ENCODE results near the gene GSTO2. TPM values are rescaled to one million over a fixed set of nuclear protein-coding genes. Genes with fewer than 3 reads are reported as not detected.
"Not testable (repeated sequence)": the region's sequence is repeated elsewhere in the genome, so short reads cannot be mapped to it uniquely, and the experiment has no call there.

Gene GSTO2
- total RNA-seq, 1 donor from 2014 or later, result 24.0 TPM

- no peaks in the 10 kb centered on the region for H3K36me3 ChIP-seq (ENCODE audit: control insufficient read depth, insufficient read depth, low read length)
- H3K4me3 ChIP-seq (ENCODE audit: low read depth, low read length), result peak overlapping the region; percentile 78
- DNase-seq (ENCODE audit: low read depth), result no peak
- TF ChIP-seq, protein P1, sequence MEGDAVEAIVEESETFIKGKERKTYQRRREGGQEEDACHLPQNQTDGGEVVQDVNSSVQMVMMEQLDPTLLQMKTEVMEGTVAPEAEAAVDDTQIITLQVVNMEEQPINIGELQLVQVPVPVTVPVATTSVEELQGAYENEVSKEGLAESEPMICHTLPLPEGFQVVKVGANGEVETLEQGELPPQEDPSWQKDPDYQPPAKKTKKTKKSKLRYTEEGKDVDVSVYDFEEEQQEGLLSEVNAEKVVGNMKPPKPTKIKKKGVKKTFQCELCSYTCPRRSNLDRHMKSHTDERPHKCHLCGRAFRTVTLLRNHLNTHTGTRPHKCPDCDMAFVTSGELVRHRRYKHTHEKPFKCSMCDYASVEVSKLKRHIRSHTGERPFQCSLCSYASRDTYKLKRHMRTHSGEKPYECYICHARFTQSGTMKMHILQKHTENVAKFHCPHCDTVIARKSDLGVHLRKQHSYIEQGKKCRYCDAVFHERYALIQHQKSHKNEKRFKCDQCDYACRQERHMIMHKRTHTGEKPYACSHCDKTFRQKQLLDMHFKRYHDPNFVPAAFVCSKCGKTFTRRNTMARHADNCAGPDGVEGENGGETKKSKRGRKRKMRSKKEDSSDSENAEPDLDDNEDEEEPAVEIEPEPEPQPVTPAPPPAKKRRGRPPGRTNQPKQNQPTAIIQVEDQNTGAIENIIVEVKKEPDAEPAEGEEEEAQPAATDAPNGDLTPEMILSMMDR (IDR thresholded peaks at IDR 0.05; ENCODE audit: insufficient read depth, low read length, poor library complexity, severe bottlenecking), result no peak
- no peaks in the 10 kb centered on the region for H3K27me3 ChIP-seq (ENCODE audit: control insufficient read depth, insufficient read depth, low read length)
These were observed 36.3 kb upstream of the GSTO2 start for GRCh38 chr10:104232613-104233102.

- no peaks in the 10 kb centered on the region for H3K27me3 ChIP-seq (ENCODE audit: control insufficient read depth, insufficient read depth, low read length)
- no peaks in the 10 kb centered on the region for H3K36me3 ChIP-seq (ENCODE audit: control insufficient read depth, insufficient read depth, low read length)
- TF ChIP-seq, protein P1 (IDR thresholded peaks at IDR 0.05; ENCODE audit: insufficient read depth, low read length, poor library complexity, severe bottlenecking), result no peak
- H3K4me3 ChIP-seq (ENCODE audit: low read depth, low read length), result no peak overlapping the region
- DNase-seq (ENCODE audit: low read depth), result no peak
These were observed 35.2 kb upstream of the GSTO2 start for GRCh38 chr10:104233817-104234216.

DNA sequence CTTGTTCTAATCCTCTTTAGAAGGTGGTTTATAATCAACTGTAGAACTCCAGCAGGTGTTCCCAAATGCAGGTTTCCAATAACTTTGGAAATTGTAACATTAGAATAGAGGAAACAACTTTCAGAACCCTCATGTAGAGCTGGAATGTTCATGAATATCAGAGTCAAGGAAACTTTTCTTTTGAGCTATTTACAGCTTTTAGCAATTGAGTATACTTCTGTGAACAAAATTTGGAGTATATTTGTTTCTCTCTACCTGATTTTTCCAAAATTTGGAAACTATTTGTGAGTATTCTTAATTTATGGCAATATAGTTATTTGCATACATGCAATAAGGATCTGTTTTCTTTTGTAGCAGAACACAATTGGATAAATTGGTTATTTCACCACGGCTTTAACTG, 34.0 kb upstream of the GSTO2 start:
- Histone ChIP-seq H3K4me3 (ENCODE audit: low read depth, low read length) (no peak overlapping the region), H3K36me3 (ENCODE audit: control insufficient read depth, insufficient read depth, low read length) (no peaks in the 10 kb centered on the region), H3K27me3 (ENCODE audit: control insufficient read depth, insufficient read depth, low read length) (no peaks in the 10 kb centered on the region)
- TF ChIP-seq, protein P1 (IDR thresholded peaks at IDR 0.05; ENCODE audit: insufficient read depth, low read length, poor library complexity, severe bottlenecking), result no peak
- DNase-seq (ENCODE audit: low read depth), result no peak

DNA sequence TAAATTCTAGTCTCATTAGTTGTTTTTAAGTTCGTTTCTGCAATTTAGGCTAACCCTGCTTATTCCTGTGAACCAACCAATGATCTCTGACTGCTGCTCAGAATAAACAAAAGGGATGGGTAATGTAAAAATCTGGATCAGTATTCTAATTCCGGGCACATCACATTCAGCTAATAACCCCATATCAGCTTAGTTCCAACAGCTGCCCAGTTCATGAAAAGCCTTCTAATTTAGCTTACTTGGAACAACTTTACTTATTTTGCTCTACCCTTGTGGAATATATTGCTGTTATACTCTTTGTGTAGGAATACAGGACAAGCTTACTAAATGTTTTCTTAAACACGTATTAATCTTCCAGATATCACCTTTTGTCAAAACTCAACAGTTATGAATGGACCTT, 33.2 kb upstream of the GSTO2 start:
- no peaks in the 10 kb centered on the region for H3K27me3 ChIP-seq (ENCODE audit: control insufficient read depth, insufficient read depth, low read length)
- DNase-seq (ENCODE audit: low read depth), result no peak
- H3K36me3 ChIP-seq (ENCODE audit: control insufficient read depth, insufficient read depth, low read length), result no peaks in the 10 kb centered on the region
- H3K4me3 ChIP-seq (ENCODE audit: low read depth, low read length), result no peak overlapping the region
- TF ChIP-seq, protein P1 (IDR thresholded peaks at IDR 0.05; ENCODE audit: insufficient read depth, low read length, poor library complexity, severe bottlenecking), result no peak

GRCh38 chr10:104240078-104240477, 28.9 kb upstream of the GSTO2 start:
- TF ChIP-seq, protein P1 (IDR thresholded peaks at IDR 0.05; ENCODE audit: insufficient read depth, low read length, poor library complexity, severe bottlenecking), result no peak
- no peak for DNase-seq (ENCODE audit: low read depth)
- no peak overlapping the region for H3K4me3 ChIP-seq (ENCODE audit: low read depth, low read length)
- no peaks in the 10 kb centered on the region for H3K36me3 ChIP-seq (ENCODE audit: control insufficient read depth, insufficient read depth, low read length)
- H3K27me3 ChIP-seq (ENCODE audit: control insufficient read depth, insufficient read depth, low read length), result no peaks in the 10 kb centered on the region

- no peak overlapping the region for H3K4me3 ChIP-seq (ENCODE audit: low read depth, low read length)
- DNase-seq (ENCODE audit: low read depth), result no peak
- no peaks in the 10 kb centered on the region for H3K36me3 ChIP-seq (ENCODE audit: control insufficient read depth, insufficient read depth, low read length)
- TF ChIP-seq, protein P1 (IDR thresholded peaks at IDR 0.05; ENCODE audit: insufficient read depth, low read length, poor library complexity, severe bottlenecking), result no peak
- no peaks in the 10 kb centered on the region for H3K27me3 ChIP-seq (ENCODE audit: control insufficient read depth, insufficient read depth, low read length)
These were observed 26.4 kb upstream of the GSTO2 start for GRCh38 chr10:104242545-104242944.

DNA sequence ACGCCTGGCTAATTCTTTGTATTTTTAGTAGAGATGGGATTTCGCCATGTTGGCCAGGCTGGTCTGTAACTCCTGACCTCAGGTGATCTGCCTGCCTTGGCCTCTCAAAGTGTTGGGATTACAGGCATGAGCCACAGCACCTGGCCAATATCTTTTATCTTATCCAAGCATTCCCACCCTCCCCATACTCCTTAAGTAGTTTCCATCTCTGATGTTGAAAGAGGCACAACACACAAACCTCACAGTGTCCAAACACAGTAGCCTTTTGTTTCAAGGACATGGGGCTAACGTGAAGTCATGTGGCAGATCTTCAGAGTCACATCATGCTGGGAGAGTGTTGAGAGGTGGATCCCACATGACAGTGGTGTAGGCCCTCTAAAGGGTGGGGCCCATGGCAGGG, 26.0 kb upstream of the GSTO2 start:
- H3K27me3 ChIP-seq (ENCODE audit: control insufficient read depth, insufficient read depth, low read length); H3K36me3 ChIP-seq (ENCODE audit: control insufficient read depth, insufficient read depth, low read length); H3K4me3 ChIP-seq (ENCODE audit: low read depth, low read length); DNase-seq (ENCODE audit: low read depth): not testable (repeated sequence)
